Fibroblast of lung (primary cell): ENCODE results near the gene SPATA2. TPM values are rescaled to one million over a fixed set of nuclear protein-coding genes. Genes with fewer than 3 reads are reported as not detected.
"Not testable (repeated sequence)": the region's sequence is repeated elsewhere in the genome, so short reads cannot be mapped to it uniquely, and the experiment has no call there.

Experiments used
- DNase-seq, 2 donors: peaks; one replicate each; pipeline versions ENCODE4 v3.0.0 to v3.0.0-alpha.2; 2010; ENCODE audit warnings: low read depth in 2 of 2
- H2AFZ ChIP-seq: 2 replicates; pipeline ENCODE4 v1.5.1; 2012; ENCODE audit warnings: low read length, control low read depth, inconsistent platforms
- H3K27ac ChIP-seq: 2 replicates; pipeline ENCODE4 v1.5.1; 2011; ENCODE audit warnings: low read length, control low read depth; ENCODE audit not compliant: insufficient read depth
- H3K27me3 ChIP-seq: 2 replicates; pipeline ENCODE4 v1.5.1; 2011; ENCODE audit warnings: mild to moderate bottlenecking, low read length; ENCODE audit not compliant: control insufficient read depth, insufficient read depth
- H3K36me3 ChIP-seq: 2 replicates; pipeline ENCODE4 v1.5.1; 2011; ENCODE audit warnings: low read length; ENCODE audit not compliant: control insufficient read depth, insufficient read depth
- H3K4me1 ChIP-seq: 2 replicates; pipeline ENCODE4 v1.5.1; 2011; ENCODE audit warnings: low read length; ENCODE audit not compliant: control insufficient read depth, insufficient read depth; ENCODE audit errors: extremely low read depth
- H3K4me2 ChIP-seq: 2 replicates; pipeline ENCODE4 v1.5.1; 2011; ENCODE audit warnings: low read length, control low read depth; ENCODE audit not compliant: insufficient read depth; ENCODE audit errors: extremely low read depth
- H3K4me3 ChIP-seq, 4 experiments: fragments of 200-600 bp in 1 of 4; sonication (generic) in 1 of 4; replicated peaks in 1 of 4; 2 replicates each; pipeline ENCODE4 v1.5.1; 2011 to 2016; ENCODE audit warnings: low read length in 4 of 4, low read depth in 3 of 4, mild to moderate bottlenecking in 3 of 4, control low read depth in 2 of 4, inconsistent platforms in 1 of 4, mixed read lengths in 1 of 4; ENCODE audit not compliant: insufficient read depth in 1 of 4; ENCODE audit errors: control extremely low read depth in 1 of 4
- H3K79me2 ChIP-seq: 2 replicates; pipeline ENCODE4 v1.5.1; 2012; ENCODE audit warnings: mild to moderate bottlenecking, low read length, inconsistent platforms; ENCODE audit not compliant: control insufficient read depth, insufficient read depth
- H3K9ac ChIP-seq: 2 replicates; pipeline ENCODE4 v1.5.1; 2011; ENCODE audit warnings: mild to moderate bottlenecking, low read length, control low read depth; ENCODE audit not compliant: insufficient read depth
- H3K9me3 ChIP-seq: 2 replicates; pipeline ENCODE4 v1.5.1; 2012; ENCODE audit warnings: low read depth, low read length; ENCODE audit not compliant: control insufficient read depth, insufficient read depth
- H4K20me1 ChIP-seq: 2 replicates; pipeline ENCODE4 v1.5.1; 2011; ENCODE audit warnings: low read length; ENCODE audit not compliant: control insufficient read depth, insufficient read depth; ENCODE audit errors: extremely low read depth
- CTCF ChIP-seq, 2 donors: IDR thresholded peaks in 1 of 2; conservative IDR thresholded peaks in 1 of 2; 1 replicate in 1 of 2; 2 replicates in 1 of 2; pipeline ENCODE4 v1.5.1; 2011 to 2012; ENCODE audit warnings: low read length in 2 of 2, control low read depth in 1 of 2, inconsistent platforms in 1 of 2, low read depth in 1 of 2, mild to moderate bottlenecking in 1 of 2
- EZH2 ChIP-seq: IDR thresholded peaks from 2 replicates; pipeline ENCODE4 v1.5.1; 2012; ENCODE audit warnings: low read length, control low read depth, mild to moderate bottlenecking; ENCODE audit errors: missing control alignments
- polyA plus RNA-seq, 2 donors: library from polyadenylated mRNA; depleted of rRNA in 1 of 2; stranded (reverse) in 1 of 2; unstranded in 1 of 2; fragments of >200 nt; gene quantifications; 2 replicates each; pipeline ENCODE4 v1.2.1, GENCODE V29; 2011 to 2012; ENCODE audit warnings: missing spikeins in 1 of 2
- total RNA-seq: library from RNA; depleted of rRNA; stranded (reverse); fragments of >200 nt; gene quantifications from 2 replicates; pipeline ENCODE4 v1.2.1, GENCODE V29; 2014

SPATA2 gene
- total and polyA plus RNA-seq, 2 donors (not counting 1 experiment from before 2014, with no cell fraction given): 2.0 to 3.6 TPM

DNA sequence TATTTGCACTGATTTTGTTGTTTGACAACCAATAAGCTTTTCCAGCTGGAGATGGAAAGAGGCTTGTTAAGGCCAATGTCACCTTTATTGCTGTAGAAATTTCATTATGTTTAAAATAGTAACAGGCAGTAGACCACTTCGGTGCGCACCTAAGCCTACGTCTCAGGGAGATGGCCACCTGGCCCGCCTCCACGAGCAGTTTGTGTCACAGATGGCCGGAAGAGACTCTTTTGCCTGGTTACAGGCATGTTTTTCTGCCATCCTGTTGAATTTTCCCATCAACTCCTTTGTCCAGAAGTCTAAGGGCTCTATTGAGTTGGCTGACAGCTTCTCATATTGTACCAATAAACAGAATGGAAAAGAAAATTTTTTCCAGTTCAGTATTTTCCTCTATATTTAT is 51.7 kb downstream of the SPATA2 start:
- H3K36me3 ChIP-seq: no peaks in the 10 kb centered on the region
- no peaks in the 10 kb centered on the region for H3K9me3 ChIP-seq
- H3K4me1 ChIP-seq: no peaks in the 10 kb centered on the region
- no peak overlapping the region for H3K4me2 ChIP-seq
- no peaks in the 10 kb centered on the region for H4K20me1 ChIP-seq
- no peak overlapping the region for H3K27ac ChIP-seq
- DNase-seq: no peak
- TF ChIP-seq CTCF (conservative IDR thresholded peaks at IDR 0.05 in 1 of 2, IDR thresholded peaks at IDR 0.05 in 1 of 2; ENCODE audit: low read depth in 1 of 2, low read length in 2 of 2) (no peak), EZH2 (no peak)
- no peaks in the 10 kb centered on the region for H3K79me2 ChIP-seq
- no peak overlapping the region for H2AFZ ChIP-seq
- H3K9ac ChIP-seq: no peak overlapping the region
- H3K27me3 ChIP-seq: no peaks in the 10 kb centered on the region
- H3K4me3 ChIP-seq: no peak overlapping the region

DNA sequence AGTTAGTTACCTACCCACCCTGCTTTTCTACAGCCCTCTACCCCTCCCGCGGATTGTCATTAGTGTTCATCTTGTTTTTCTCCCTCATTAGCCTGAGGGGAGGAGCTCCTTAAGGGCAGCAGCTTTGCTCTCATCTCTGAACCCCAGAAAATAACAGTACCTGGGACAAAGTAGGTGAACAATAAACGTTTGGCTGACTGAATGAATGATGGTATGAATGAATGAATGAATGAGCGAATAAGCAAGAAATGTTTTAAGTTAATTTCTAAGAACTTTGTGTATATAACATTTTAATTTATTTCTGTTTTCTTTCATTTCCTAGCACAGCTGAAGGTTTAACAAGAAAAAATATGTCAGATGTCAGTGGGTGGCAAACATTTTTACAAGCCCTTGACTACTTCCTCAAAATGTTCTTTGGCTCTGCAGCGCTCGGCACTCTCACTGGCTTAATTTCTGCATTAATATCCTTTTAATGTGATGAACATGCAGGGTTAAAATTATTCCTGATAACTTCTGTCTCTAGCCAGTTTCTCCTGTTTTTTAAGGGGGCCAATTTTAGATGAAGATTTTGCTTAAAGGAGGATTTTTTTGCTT is 52.6 kb downstream of the SPATA2 start:
- no peak for DNase-seq
- no peaks in the 10 kb centered on the region for H3K9me3 ChIP-seq
- H4K20me1 ChIP-seq: no peaks in the 10 kb centered on the region
- TF ChIP-seq CTCF (conservative IDR thresholded peaks at IDR 0.05 in 1 of 2, IDR thresholded peaks at IDR 0.05 in 1 of 2; ENCODE audit: low read depth in 1 of 2, low read length in 2 of 2) (no peak), EZH2 (no peak)
- H2AFZ ChIP-seq: no peak overlapping the region
- no peak overlapping the region for H3K4me3 ChIP-seq
- H3K36me3 ChIP-seq: no peaks in the 10 kb centered on the region
- H3K27me3 ChIP-seq: no peaks in the 10 kb centered on the region
- H3K4me1 ChIP-seq: no peaks in the 10 kb centered on the region
- H3K79me2 ChIP-seq: no peaks in the 10 kb centered on the region
- no peak overlapping the region for H3K4me2 ChIP-seq
- H3K27ac ChIP-seq: no peak overlapping the region
- no peak overlapping the region for H3K9ac ChIP-seq

DNA sequence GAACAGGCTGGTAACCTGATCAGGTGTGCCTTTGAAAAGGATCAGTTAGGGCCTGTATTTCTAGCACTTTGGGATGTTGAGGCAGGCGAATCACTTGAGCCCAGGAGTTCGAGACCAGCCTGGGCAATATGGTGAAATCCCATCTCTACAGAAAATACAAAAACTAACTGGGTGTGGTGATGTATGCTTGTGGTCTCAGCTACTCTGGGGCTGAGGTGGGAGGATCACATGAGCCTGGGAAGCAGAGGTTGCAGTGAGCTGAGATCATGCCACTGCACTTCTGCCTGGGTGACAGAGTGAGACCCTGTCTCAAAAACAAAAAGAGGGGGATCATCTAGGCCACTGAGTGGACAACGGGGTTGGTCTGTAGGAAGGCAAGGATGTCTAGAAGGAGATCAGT is 54.1 kb downstream of the SPATA2 start:
- not testable (repeated sequence) for H4K20me1 ChIP-seq, H3K4me2 ChIP-seq, H3K9me3 ChIP-seq, H3K27me3 ChIP-seq, H3K4me1 ChIP-seq, DNase-seq, H3K9ac ChIP-seq, H2AFZ ChIP-seq, H3K4me3 ChIP-seq, H3K79me2 ChIP-seq, H3K36me3 ChIP-seq, H3K27ac ChIP-seq
